Measurements from ENCODE around the gene BPIFB6. TPM values are rescaled to one million over a fixed set of nuclear protein-coding genes. Genes with fewer than 3 reads are reported as not detected.
A peak's percentile ranks its signal among the peaks of the same experiment; 100 is the strongest.

BPIFB6 gene
- total RNA-seq, 1 experiment from 2014 or later, result not detected

- no peak overlapping the region for H3K27ac ChIP-seq (ENCODE audit: low read length)
- peaks cover 4% of the 10 kb centered on the region; the same call in 1 of the 2 replicates for H3K4me1 ChIP-seq (ENCODE audit: control insufficient read depth, insufficient read depth, low read length)
- no peak for DNase-seq (ENCODE audit: low read depth, low spot score)
- no peaks in the 10 kb centered on the region for H3K9me3 ChIP-seq (ENCODE audit: control insufficient read depth, insufficient read depth, low read depth, low read length)
- ChIA-PET CTCF (interaction anchor here (0.9 kb wide), 1 partner anchor 11 kb away, joined by 4 read pairs; no protein-coding TSS in a partner anchor), POLR2A (no interaction called here)
- no peaks in the 10 kb centered on the region; the same call in 1 of the 2 replicates for H3K27me3 ChIP-seq (ENCODE audit: control insufficient read depth, insufficient read depth, low read length)
- in situ Hi-C loops (cut with HindIII; ENCODE audit: low pct_unique_long_range_greater_than_20kb, low sequenced_read_pairs), result no loop called here
- no TSS peak for BruUV-seq (replicated peaks)
- ATAC-seq, result no peak
- TF ChIP-seq SIN3A (IDR thresholded peaks at IDR 0.05; ENCODE audit: borderline replicate concordance, insufficient read depth, low read depth, low read length) (no peak), CTCF (IDR thresholded peaks at IDR 0.05) (peak; percentile 78)
- intact Hi-C loops (cut with micrococcal nuclease; ENCODE audit: unreplicated experiment), result no loop called here
- H3K36me3 ChIP-seq (ENCODE audit: control insufficient read depth, insufficient read depth, low read length), result no peaks in the 10 kb centered on the region
- H3K4me3 ChIP-seq (ENCODE audit: low read depth in 2 of 2, low read length in 2 of 2), result no peak overlapping the region
Observed at GRCh38 chr20:33005132-33005566, 26.3 kb upstream of the BPIFB6 start.

GRCh38 chr20:33005908-33006775 lies 25.3 kb upstream of the BPIFB6 start:
- no peak overlapping the region for H3K4me3 ChIP-seq (ENCODE audit: low read depth in 2 of 2, low read length in 2 of 2)
- H3K36me3 ChIP-seq (ENCODE audit: control insufficient read depth, insufficient read depth, low read length), result no peaks in the 10 kb centered on the region
- TF ChIP-seq REST (IDR thresholded peaks at IDR 0.05; ENCODE audit: insufficient read depth in 1 of 2, low read depth in 2 of 2, low read length in 1 of 2) (no peak), SIN3A (IDR thresholded peaks at IDR 0.05; ENCODE audit: borderline replicate concordance, insufficient read depth, low read depth, low read length) (no peak), TCF7L2 (IDR thresholded peaks at IDR 0.05; ENCODE audit: low read depth, low read length) (no peak), POLR2AphosphoS5 (IDR thresholded peaks at IDR 0.05; ENCODE audit: low read depth, low read length) (no peak), CTCF (IDR thresholded peaks at IDR 0.05) (no peak)
- H3K4me1 ChIP-seq (ENCODE audit: control insufficient read depth, insufficient read depth, low read length), result peaks cover 4% of the 10 kb centered on the region; the same call in 1 of the 2 replicates
- BruUV-seq (replicated peaks), result no TSS peak
- DNase-seq (ENCODE audit: low read depth, low spot score), result no peak
- CTCF ChIA-PET, result no interaction called here
- in situ Hi-C loops (cut with HindIII; ENCODE audit: low pct_unique_long_range_greater_than_20kb, low sequenced_read_pairs) (no loop called here), intact Hi-C loops (cut with micrococcal nuclease; ENCODE audit: unreplicated experiment) (no loop called here)
- H3K27ac ChIP-seq (ENCODE audit: low read length), result no peak overlapping the region
- H3K9me3 ChIP-seq (ENCODE audit: control insufficient read depth, insufficient read depth, low read depth, low read length), result no peaks in the 10 kb centered on the region
- no peaks in the 10 kb centered on the region; the same call in 1 of the 2 replicates for H3K27me3 ChIP-seq (ENCODE audit: control insufficient read depth, insufficient read depth, low read length)
- POLR2A ChIA-PET, result no interaction called here
- no peak for ATAC-seq

All from Panc1 (cell line).